Retina (tissue), 1 donor: ENCODE measurements around the gene KRT6B.
"Not testable (repeated sequence)": the region's sequence is repeated elsewhere in the genome, so short reads cannot be mapped to it uniquely, and the experiment has no call there.

Experiments used
- DNase-seq: peaks from one replicate; pipeline ENCODE4 v3.0.0-alpha.2; 2016

The KRT6B gene

GRCh38 chr12:52464897-52465296 lies 13.0 kb upstream of the KRT6B start:
- DNase-seq = no peak

GRCh38 chr12:52461693-52462092 lies 9.7 kb upstream of the KRT6B start:
- no peak for DNase-seq

- no peak for DNase-seq
Measured at GRCh38 chr12:52458861-52459260, 6.9 kb upstream of the KRT6B start.

DNA sequence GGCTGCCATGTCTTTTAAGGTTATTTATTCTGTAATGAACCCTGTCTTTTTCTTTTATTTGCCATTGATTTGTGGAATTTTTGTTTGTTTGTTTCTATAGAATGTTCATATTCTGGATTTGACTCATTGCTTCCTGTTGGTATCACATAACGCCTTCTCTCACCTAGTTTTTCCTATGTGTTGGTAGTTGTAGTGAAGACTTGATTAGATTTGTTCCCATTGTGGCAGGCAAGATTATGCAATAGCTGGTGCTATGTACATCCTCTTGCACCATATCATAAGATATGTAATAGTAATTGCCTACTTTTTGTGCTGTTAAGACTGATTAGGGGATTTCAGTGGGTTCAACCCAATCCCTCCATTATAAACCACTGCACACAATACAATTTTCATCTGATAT lies 3.9 kb upstream of the KRT6B start:
- DNase-seq = no peak

GRCh38 chr12:52454411-52455201 lies 2.7 kb upstream of the KRT6B start:
- no peak for DNase-seq

GRCh38 chr12:52448228-52448627 lies 3.7 kb downstream of the KRT6B start:
- no peak for DNase-seq

DNA sequence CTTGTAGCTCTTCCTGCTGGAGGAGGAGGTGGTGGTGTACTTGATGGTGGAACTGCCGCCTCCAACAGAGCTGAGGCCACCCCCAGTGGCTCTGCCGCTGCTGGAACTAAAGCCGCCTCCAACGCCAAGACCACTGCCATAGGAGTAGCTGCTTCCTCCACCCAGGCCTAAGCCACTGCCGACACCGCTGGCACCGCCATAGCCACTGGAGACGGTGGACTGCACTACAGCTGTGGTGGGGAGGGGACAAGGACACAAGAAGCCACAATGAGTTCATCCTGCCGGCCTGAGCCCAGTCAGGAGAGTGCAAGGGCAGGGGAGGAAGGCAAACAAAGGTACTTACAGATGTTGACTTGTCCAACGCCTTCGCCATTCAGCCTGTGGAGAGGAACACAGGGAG lies 4.8 kb downstream of the KRT6B start:
- not testable (repeated sequence) for DNase-seq

GRCh38 chr12:52446367-52447045 lies 5.4 kb downstream of the KRT6B start:
- DNase-seq = no peak

- no peak for DNase-seq
Measured at GRCh38 chr12:52445876-52446275, 6.1 kb downstream of the KRT6B start.

- DNase-seq = no peak
Measured at GRCh38 chr12:52444647-52445595, 7.0 kb downstream of the KRT6B start.

DNA sequence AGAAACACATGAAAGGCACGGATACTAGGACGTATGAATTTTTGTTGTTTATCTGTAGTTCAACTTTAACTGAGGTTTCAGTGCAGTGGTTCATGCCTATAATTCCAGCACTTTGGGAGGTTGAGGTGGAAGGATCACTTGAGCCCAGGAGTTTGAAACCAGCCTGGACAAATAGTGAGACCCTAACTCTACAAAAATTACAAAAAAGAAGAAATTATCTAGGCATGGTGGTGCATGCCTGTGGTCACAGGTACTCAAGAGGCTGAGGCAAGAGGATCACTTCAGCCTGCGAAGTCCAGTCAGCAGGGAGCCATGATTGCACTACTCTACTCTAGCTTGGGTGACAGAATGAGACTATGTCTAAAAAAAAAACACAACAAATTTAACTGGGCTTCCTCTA lies 8.0 kb downstream of the KRT6B start:
- no peak for DNase-seq

- no peak for DNase-seq
Measured at GRCh38 chr12:52442600-52443061, 9.3 kb downstream of the KRT6B start.

- no peak for DNase-seq
Measured at GRCh38 chr12:52441320-52441911, 10.5 kb downstream of the KRT6B start.

DNA sequence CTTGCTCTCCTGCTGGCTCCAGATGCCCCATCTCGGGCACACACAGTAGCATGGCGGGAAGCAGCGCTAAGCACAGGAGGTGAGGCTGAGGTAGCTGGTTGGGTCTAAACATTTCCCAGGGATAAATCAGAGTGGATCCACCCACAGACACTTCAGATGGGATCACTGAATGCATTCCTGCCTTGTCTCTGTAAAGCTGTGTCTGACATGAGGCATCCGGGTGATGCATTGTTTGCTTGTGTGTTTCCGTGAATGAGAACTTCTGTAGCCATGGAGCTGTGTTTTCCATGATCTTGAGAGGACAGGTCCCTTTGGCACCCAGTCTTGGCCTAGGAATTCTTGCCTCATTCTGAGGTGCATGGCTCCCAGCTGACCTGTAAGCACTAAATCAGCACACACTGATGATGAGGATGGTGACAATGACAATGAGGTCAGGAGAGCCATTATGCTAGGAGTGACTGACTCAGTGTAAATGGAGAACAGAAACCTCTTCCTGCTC lies 11.1 kb downstream of the KRT6B start:
- no peak for DNase-seq

DNA sequence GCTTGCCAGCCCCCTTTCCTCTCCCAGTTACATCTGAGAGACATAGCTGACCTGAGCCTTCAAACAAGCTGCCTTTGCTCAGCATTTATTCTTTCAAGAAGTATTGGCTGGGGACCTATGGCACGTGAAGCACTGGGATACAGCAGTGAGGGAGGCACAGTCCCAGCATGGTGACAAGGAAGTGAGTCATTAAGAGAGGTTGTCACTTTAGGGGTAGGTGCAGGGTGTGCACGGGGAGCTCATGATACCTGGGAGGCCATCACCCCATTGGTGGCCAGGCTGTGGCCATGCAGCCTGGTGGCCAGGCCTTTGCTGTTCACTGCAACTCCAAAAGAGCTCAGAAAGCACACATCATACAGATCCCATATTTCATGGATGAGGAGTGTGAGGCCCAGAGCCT lies 12.1 kb downstream of the KRT6B start:
- no peak for DNase-seq

DNA sequence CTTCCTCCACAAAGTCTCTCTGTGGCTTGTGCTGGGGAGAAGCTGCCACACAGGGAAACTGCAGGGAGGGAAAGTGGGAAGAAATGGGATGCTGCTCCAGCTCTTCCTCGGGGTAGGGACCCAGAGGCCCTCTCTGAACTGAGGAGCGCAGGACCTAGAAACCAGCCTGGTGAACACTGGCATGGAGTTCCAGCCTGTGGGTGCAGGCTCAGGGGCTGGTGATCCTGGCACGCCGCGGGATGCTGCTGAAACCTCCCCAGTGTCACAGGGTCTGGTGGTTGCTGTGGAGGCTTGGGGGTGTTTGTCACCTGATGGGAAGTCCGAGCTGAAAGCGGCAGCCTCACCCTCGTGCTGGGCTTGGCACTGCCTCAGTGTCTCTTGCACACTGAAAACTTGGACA lies 12.5 kb downstream of the KRT6B start:
- no peak for DNase-seq

DNA sequence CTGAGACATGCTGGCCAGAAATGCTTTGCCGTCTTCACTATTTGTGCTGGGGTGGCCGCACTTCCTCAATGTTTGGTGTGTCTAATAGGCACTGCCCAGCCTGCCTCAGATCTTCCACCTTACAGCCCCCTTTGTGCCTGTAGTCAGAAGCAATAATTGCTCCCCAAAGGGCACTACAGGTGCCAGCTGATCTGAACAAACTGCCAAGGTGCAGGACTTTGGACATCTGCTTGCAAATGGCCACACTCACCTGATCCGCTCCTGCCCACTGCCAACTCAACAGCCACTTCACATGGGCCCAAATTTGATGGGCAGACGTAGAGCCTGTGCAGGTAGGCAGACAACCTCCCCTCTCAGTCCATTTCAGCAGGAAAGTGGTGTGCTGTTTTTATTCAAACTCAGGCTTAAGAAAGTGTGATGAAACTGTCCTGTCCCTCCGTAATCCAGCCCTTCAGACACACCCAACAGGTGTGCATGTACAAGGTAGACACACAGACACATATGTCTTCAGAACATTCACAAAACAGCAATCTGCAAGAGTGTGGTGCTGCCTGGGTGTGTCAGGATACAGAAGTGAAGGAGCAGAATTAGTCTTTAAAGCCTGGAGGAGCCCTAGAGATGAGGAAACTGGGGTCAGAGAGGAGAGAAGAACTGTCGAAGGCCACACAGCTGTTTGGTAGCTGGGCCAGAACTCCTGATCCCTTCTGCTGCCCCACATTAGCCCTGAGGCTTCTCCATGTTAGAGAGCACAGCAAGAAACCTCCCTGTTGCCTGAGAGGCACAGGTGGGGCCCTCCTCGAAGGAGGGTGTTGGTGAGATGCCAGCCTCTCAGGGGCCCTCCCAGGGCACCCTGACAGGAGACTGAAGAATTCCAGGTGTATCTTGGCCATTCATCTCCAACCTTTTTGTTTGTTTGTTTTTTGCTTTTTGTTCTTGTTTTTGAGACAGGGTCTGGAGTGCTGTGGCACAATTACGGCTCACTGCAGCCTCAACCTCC lies 13.3 kb downstream of the KRT6B start:
- DNase-seq = no peak

GRCh38 chr12:52437508-52437907 lies 14.4 kb downstream of the KRT6B start:
- no peak for DNase-seq

DNA sequence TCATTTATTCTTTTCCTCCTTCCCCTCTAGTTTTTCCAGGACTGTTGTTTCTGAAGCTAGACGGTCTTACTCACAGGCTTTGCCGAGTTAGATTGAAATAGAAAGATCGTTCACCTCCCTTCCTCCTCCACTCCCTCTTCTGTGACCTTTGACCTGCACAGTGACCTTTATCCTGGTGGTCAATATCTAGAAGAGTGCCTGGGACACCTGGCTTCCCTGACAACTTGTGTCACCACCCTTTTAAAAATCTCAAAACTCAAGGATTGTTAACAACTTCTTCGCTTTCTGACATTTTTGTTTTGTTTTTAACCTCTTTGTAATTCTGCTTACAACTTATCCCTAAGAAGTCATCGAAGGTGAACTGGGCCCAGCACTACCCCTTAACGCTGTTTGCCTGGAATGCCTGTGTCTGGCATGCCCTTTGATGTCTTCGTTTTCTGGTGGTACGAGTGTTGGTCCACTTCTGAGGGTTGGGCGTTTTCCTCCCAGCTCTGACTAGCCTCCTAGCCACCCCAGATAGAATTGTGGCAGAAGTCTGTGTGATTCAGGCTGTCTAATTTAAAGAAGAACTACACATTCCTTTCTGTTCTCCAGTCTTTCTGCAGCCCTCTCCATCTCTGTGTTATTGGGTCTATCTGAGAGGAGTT lies 15.0 kb downstream of the KRT6B start:
- no peak for DNase-seq

- DNase-seq = no peak
Measured at GRCh38 chr12:52436000-52436827, 15.7 kb downstream of the KRT6B start.
